ENCODE measurements around the gene PABPN1L. TPM values are rescaled to one million over a fixed set of nuclear protein-coding genes. Genes with fewer than 3 reads are reported as not detected.

The PABPN1L gene
- total and polyA plus RNA-seq, 2 donors (not counting 3 experiments of a cell fraction or from before 2014, with no cell fraction given) = not detected

DNA sequence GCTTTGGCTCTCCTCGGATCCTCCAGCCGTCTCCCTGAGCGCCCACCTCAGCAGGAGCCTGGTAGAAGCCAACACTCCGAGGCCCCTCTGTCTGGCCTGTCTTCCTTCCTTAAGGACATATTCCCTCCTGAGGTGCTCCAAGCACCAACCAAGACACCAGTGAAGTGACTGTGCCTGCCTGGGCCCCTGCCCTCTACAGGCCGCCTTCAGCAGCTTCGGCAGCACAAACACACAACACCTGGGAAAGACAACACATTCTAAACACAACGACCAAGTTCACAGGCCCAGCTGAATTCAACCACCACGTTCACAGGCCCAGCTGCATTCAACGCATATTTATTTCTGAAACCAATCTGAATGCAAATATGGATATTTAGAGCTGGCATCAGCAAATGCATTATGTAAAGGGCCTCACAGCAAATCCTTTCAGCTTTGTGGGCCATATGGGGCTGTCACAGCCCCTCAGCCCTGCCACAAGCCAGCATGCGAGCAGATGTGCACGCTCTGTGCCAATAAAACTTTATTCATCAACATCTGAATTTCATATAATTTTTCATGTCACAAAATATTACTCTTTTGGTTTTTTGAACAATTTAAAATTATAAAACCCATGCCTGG is 21.9 kb downstream of the PABPN1L start:
- CTCF ChIA-PET = interaction anchor here (1.2 kb wide), 1 partner anchor 14 kb away, joined by 3 read pairs; no protein-coding TSS in a partner anchor

More for the DNA sequence above, 21.9 kb downstream of the PABPN1L start:
- no peak overlapping the region for H3K9ac ChIP-seq (replicated peaks; ENCODE audit: extremely low read depth, insufficient read depth, low read length)
- no TSS peak for BruUV-seq (replicated peaks)
- H3K27ac ChIP-seq (ENCODE audit: insufficient read depth, low read depth, low read length) = no peak overlapping the region
- dilution Hi-C loops (cut with MboI; ENCODE audit: extremely low pct_ligation_motif_present, low sequenced_read_pairs) = no loop called here
- no peaks in the 10 kb centered on the region for H3K79me2 ChIP-seq (ENCODE audit: control insufficient read depth, insufficient read depth, low read length)
- intact Hi-C loops (cut with micrococcal nuclease) = loop anchor here (2.0 kb wide), 1 partner anchor 20 kb away; no protein-coding TSS in a partner anchor
- POLR2A ChIA-PET = no interaction called here
- FAIRE-seq = no peak
- H3K27me3 ChIP-seq (ENCODE audit: control insufficient read depth in 2 of 2, insufficient read depth in 2 of 2, low read length in 2 of 2) = no peaks in the 10 kb centered on the region
- H3K9me3 ChIP-seq (replicated peaks; ENCODE audit: control insufficient read depth, insufficient read depth, low read length) = no peaks in the 10 kb centered on the region
- H3K4me2 ChIP-seq (ENCODE audit: insufficient read depth, low read length) = no peak overlapping the region
- no peak overlapping the region for H2AFZ ChIP-seq (ENCODE audit: low read depth, low read length)
- TF ChIP-seq POLR2AphosphoS5 (IDR thresholded peaks at IDR 0.05; ENCODE audit: insufficient read depth, low read depth, low read length) (no peak), MYC (IDR thresholded peaks at IDR 0.05; ENCODE audit: low read depth, low read length) (no peak), GATA2 (IDR thresholded peaks at IDR 0.05; ENCODE audit: insufficient read depth, insufficient read length, low read depth, low read length) (no peak), POLR2A (IDR thresholded peaks at IDR 0.05; ENCODE audit: low read depth, low read length) (no peak), JUN (IDR thresholded peaks at IDR 0.05; ENCODE audit: borderline replicate concordance, insufficient read depth, insufficient read length, low read depth) (no peak), FOS (IDR thresholded peaks at IDR 0.05; ENCODE audit: borderline replicate concordance, insufficient read depth, low read length) (no peak), EZH2 (IDR thresholded peaks at IDR 0.05; ENCODE audit: borderline replicate concordance, low read depth, low read length, severe bottlenecking) (no peak)
- TF ChIP-seq, protein P1, sequence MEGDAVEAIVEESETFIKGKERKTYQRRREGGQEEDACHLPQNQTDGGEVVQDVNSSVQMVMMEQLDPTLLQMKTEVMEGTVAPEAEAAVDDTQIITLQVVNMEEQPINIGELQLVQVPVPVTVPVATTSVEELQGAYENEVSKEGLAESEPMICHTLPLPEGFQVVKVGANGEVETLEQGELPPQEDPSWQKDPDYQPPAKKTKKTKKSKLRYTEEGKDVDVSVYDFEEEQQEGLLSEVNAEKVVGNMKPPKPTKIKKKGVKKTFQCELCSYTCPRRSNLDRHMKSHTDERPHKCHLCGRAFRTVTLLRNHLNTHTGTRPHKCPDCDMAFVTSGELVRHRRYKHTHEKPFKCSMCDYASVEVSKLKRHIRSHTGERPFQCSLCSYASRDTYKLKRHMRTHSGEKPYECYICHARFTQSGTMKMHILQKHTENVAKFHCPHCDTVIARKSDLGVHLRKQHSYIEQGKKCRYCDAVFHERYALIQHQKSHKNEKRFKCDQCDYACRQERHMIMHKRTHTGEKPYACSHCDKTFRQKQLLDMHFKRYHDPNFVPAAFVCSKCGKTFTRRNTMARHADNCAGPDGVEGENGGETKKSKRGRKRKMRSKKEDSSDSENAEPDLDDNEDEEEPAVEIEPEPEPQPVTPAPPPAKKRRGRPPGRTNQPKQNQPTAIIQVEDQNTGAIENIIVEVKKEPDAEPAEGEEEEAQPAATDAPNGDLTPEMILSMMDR (IDR thresholded peaks at IDR 0.05; ENCODE audit: extremely low read depth in 1 of 2, insufficient read depth in 1 of 2, low read depth in 1 of 2, low read length in 2 of 2) = no peak
- TF ChIP-seq, protein P2, sequence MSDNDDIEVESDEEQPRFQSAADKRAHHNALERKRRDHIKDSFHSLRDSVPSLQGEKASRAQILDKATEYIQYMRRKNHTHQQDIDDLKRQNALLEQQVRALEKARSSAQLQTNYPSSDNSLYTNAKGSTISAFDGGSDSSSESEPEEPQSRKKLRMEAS (IDR thresholded peaks at IDR 0.05; ENCODE audit: insufficient read depth, insufficient read length) = no peak
- no peaks in the 10 kb centered on the region for H3K4me1 ChIP-seq (ENCODE audit: control insufficient read depth, extremely low read depth, insufficient read depth, low read length)
- DNase-seq (ENCODE audit: low read depth, low spot score) = no peak
- peaks cover 0 to 12% of the 10 kb centered on the region in 2 experiments for H3K36me3 ChIP-seq (ENCODE audit: control insufficient read depth in 2 of 2, extremely low read depth in 1 of 2, insufficient read depth in 2 of 2, low read length in 2 of 2)
- no peaks in the 10 kb centered on the region for H4K20me1 ChIP-seq (replicated peaks; ENCODE audit: control insufficient read depth, extremely low read depth, insufficient read depth, low read length)
- no peaks in the 10 kb centered on the region for H3K9me1 ChIP-seq (replicated peaks; ENCODE audit: control insufficient read depth, extremely low read depth, insufficient read depth, low read length)
- no peak overlapping the region for H3K4me3 ChIP-seq (replicated peaks in 1 of 3; ENCODE audit: insufficient read depth in 1 of 3, low read depth in 1 of 3, low read length in 3 of 3)

Data from endothelial cell of umbilical vein (primary cell).